NCI-H146 treated with DMSO at 0.1 percent for 48 hours (cell line): Measurements from ENCODE around the gene CDKL5.

Experiments used
- DNase-seq: peaks from one replicate; lab custom pipeline; 2025; ENCODE audit not compliant: unreplicated experiment; lab: John Stamatoyannopoulos, UW

Gene CDKL5

GRCh38 chrX:18455384-18455783, 30.0 kb downstream of the CDKL5 start:
- DNase-seq = no peak

- no peak for DNase-seq
Measured at GRCh38 chrX:18457000-18457399, 31.6 kb downstream of the CDKL5 start.

- DNase-seq = no peak
Measured at GRCh38 chrX:18461431-18461830, 36.0 kb downstream of the CDKL5 start.

GRCh38 chrX:18464499-18464898, 39.1 kb downstream of the CDKL5 start:
- no peak for DNase-seq

- DNase-seq = no peak
Measured at GRCh38 chrX:18465051-18465450, 39.6 kb downstream of the CDKL5 start.

- no peak for DNase-seq
Measured at GRCh38 chrX:18468599-18468998, 43.2 kb downstream of the CDKL5 start.

- DNase-seq = no peak
Measured at GRCh38 chrX:18471296-18471695, 45.9 kb downstream of the CDKL5 start.

GRCh38 chrX:18490806-18491555, 65.6 kb downstream of the CDKL5 start:
- DNase-seq = no peak

- no peak for DNase-seq
Measured at GRCh38 chrX:18491587-18492340, 66.4 kb downstream of the CDKL5 start.

GRCh38 chrX:18534949-18535348, 109.5 kb downstream of the CDKL5 start:
- DNase-seq = no peak

GRCh38 chrX:18537068-18537467, 111.7 kb downstream of the CDKL5 start:
- DNase-seq = no peak

GRCh38 chrX:18537524-18537923, 112.1 kb downstream of the CDKL5 start:
- no peak for DNase-seq

GRCh38 chrX:18542131-18542530, 116.7 kb downstream of the CDKL5 start:
- no peak for DNase-seq

- no peak for DNase-seq
Measured at GRCh38 chrX:18542905-18543304, 117.5 kb downstream of the CDKL5 start.

- DNase-seq = no peak
Measured at GRCh38 chrX:18543738-18544137, 118.3 kb downstream of the CDKL5 start.

GRCh38 chrX:18545771-18546170, 120.4 kb downstream of the CDKL5 start:
- no peak for DNase-seq

- DNase-seq = no peak
Measured at GRCh38 chrX:18548996-18549395, 123.6 kb downstream of the CDKL5 start.

- DNase-seq = no peak
Measured at GRCh38 chrX:18549643-18550042, 124.2 kb downstream of the CDKL5 start.

GRCh38 chrX:18557879-18558278, 132.5 kb downstream of the CDKL5 start:
- DNase-seq = no peak

- no peak for DNase-seq
Measured at GRCh38 chrX:18558799-18559198, 133.4 kb downstream of the CDKL5 start.

- no peak for DNase-seq
Measured at GRCh38 chrX:18561020-18561419, 135.6 kb downstream of the CDKL5 start.

GRCh38 chrX:18565727-18566126, 140.3 kb downstream of the CDKL5 start:
- no peak for DNase-seq

GRCh38 chrX:18566748-18567147, 141.3 kb downstream of the CDKL5 start:
- no peak for DNase-seq
